Sigmoid colon (tissue), 3 donors: Measurements from ENCODE around the gene CSAD.

Experiments
- POLR2A ChIP-seq, 2 donors: fragments of 450-650 bp; IDR thresholded peaks; one replicate each; pipeline ENCODE4 v1.6.1; 2016; ENCODE audit warnings: antibody characterized with exemption in 2 of 2, mild to moderate bottlenecking in 2 of 2, moderate library complexity in 2 of 2
- TF ChIP-seq, protein P1 (sequence below), 4 experiments: fragments of 450-650 bp in 3 of 4; fragments of 200-600 bp in 1 of 4; IDR thresholded peaks; one replicate each; pipeline ENCODE4 v1.5.1; 2016 to 2019; ENCODE audit warnings: antibody characterized with exemption in 4 of 4, mild to moderate bottlenecking in 3 of 4, moderate library complexity in 2 of 4

DNA sequence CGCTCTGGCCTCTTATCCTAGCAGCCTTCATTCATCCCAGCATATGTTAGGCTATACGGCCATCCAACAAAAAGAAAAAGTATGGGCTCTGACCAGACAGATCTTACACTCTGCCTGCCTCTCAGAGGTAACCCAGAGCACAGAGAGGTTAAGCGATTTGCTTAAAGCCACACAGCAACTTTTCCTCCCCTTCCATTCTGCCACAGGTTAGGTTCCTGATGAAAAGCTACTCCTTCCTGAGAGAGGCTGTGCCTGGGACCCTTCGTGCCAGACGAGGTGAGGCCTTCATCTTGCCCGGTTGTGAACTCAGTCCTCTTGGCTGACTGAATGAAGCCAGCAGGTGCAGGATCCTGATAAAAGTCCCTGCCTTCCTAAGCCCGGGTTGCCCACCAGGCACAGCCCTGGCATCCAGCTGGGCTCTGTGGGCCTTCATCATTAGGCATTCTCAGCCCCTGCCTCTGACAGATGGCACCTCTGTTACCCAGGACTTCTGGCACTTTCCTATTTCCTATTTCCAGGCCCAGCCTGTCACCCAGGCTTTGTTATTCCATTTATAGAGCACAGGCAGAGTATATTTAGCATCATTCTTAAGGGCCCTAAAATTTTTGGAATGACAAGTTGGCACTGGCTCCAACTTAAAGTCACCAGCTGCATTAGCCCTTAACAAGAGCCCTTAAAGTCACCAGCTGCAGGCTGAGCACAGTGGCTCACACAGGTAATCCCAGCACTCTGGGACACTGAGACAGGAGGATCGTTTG, 64.7 kb downstream of the CSAD start:
- TF ChIP-seq POLR2A (IDR thresholded peaks at IDR 0.05) = no peak
- TF ChIP-seq, protein P1, sequence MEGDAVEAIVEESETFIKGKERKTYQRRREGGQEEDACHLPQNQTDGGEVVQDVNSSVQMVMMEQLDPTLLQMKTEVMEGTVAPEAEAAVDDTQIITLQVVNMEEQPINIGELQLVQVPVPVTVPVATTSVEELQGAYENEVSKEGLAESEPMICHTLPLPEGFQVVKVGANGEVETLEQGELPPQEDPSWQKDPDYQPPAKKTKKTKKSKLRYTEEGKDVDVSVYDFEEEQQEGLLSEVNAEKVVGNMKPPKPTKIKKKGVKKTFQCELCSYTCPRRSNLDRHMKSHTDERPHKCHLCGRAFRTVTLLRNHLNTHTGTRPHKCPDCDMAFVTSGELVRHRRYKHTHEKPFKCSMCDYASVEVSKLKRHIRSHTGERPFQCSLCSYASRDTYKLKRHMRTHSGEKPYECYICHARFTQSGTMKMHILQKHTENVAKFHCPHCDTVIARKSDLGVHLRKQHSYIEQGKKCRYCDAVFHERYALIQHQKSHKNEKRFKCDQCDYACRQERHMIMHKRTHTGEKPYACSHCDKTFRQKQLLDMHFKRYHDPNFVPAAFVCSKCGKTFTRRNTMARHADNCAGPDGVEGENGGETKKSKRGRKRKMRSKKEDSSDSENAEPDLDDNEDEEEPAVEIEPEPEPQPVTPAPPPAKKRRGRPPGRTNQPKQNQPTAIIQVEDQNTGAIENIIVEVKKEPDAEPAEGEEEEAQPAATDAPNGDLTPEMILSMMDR (IDR thresholded peaks at IDR 0.05) = no peak
